ENCODE results near the gene WDR11.
"Not testable (repeated sequence)": the region's sequence is repeated elsewhere in the genome, so short reads cannot be mapped to it uniquely, and the experiment has no call there.

The WDR11 gene

GRCh38 chr10:120841522-120842189, 9.5 kb upstream of the WDR11 start:
- no peak for DNase-seq (ENCODE audit: low spot score)

- no peak for DNase-seq (ENCODE audit: low spot score)
Observed at GRCh38 chr10:120854388-120854787, 3.2 kb downstream of the WDR11 start.

GRCh38 chr10:120861178-120861855, 10.2 kb downstream of the WDR11 start:
- no peak for DNase-seq (ENCODE audit: low spot score)

GRCh38 chr10:120873741-120874140, 22.6 kb downstream of the WDR11 start:
- no peak for DNase-seq (ENCODE audit: low spot score)

- DNase-seq (ENCODE audit: low spot score): no peak
Observed at GRCh38 chr10:120883071-120883470, 31.9 kb downstream of the WDR11 start.

GRCh38 chr10:120887482-120887881, 36.3 kb downstream of the WDR11 start:
- no peak for DNase-seq (ENCODE audit: low spot score)

GRCh38 chr10:120891365-120891764, 40.2 kb downstream of the WDR11 start:
- DNase-seq (ENCODE audit: low spot score): no peak

- no peak for DNase-seq (ENCODE audit: low spot score)
Observed at GRCh38 chr10:120894556-120894955, 43.4 kb downstream of the WDR11 start.

- no peak for DNase-seq (ENCODE audit: low spot score)
Observed at GRCh38 chr10:120897343-120897742, 46.2 kb downstream of the WDR11 start.

- no peak for DNase-seq (ENCODE audit: low spot score)
Observed at GRCh38 chr10:120905268-120905667, 54.1 kb downstream of the WDR11 start.

GRCh38 chr10:120917521-120918250, 66.5 kb downstream of the WDR11 start:
- DNase-seq (ENCODE audit: low spot score): no peak

- DNase-seq (ENCODE audit: low spot score): not testable (repeated sequence)
Observed at GRCh38 chr10:120923886-120924285, 72.7 kb downstream of the WDR11 start.

- DNase-seq (ENCODE audit: low spot score): no peak
Observed at GRCh38 chr10:120926611-120927010, 75.4 kb downstream of the WDR11 start.

GRCh38 chr10:120927352-120927751, 76.2 kb downstream of the WDR11 start:
- no peak for DNase-seq (ENCODE audit: low spot score)

- no peak for DNase-seq (ENCODE audit: low spot score)
Observed at GRCh38 chr10:120929166-120929565, 78.0 kb downstream of the WDR11 start.

- no peak for DNase-seq (ENCODE audit: low spot score)
Observed at GRCh38 chr10:120931423-120931822, 80.3 kb downstream of the WDR11 start.

- no peak for DNase-seq (ENCODE audit: low spot score)
Observed at GRCh38 chr10:120931999-120932398, 80.8 kb downstream of the WDR11 start.

GRCh38 chr10:120938822-120939221, 87.7 kb downstream of the WDR11 start:
- DNase-seq (ENCODE audit: low spot score): no peak

- no peak for DNase-seq (ENCODE audit: low spot score)
Observed at GRCh38 chr10:120940299-120940900, 89.2 kb downstream of the WDR11 start.

- DNase-seq (ENCODE audit: low spot score): no peak
Observed at GRCh38 chr10:120941501-120941900, 90.3 kb downstream of the WDR11 start.

GRCh38 chr10:120942806-120943413, 91.7 kb downstream of the WDR11 start:
- DNase-seq (ENCODE audit: low spot score): peak; percentile 88

- DNase-seq (ENCODE audit: low spot score): no peak
Observed at GRCh38 chr10:120943542-120943941, 92.4 kb downstream of the WDR11 start.
